Upper lobe of right lung (tissue), 1 donor: Measurements from ENCODE around the gene FGF4. TPM values are rescaled to one million over a fixed set of nuclear protein-coding genes. Genes with fewer than 3 reads are reported as not detected.
"Not testable (repeated sequence)": the region's sequence is repeated elsewhere in the genome, so short reads cannot be mapped to it uniquely, and the experiment has no call there.

Experiments
- ATAC-seq: fragments of 200-7000 bp; cut with Tn5 transposase; one replicate; pipeline ENCODE4 v1.9.1; 2020; ENCODE audit warnings: mild to moderate bottlenecking, moderate library complexity
- DNase-seq: peaks from one replicate; pipeline ENCODE4 v3.0.0-alpha.2; 2020
- H3K27ac ChIP-seq: fragments of 200-600 bp; one replicate; pipeline ENCODE4 v1.8.0; 2022
- H3K27me3 ChIP-seq: fragments of 200-600 bp; one replicate; pipeline ENCODE4 v1.8.0; 2022; ENCODE audit warnings: mild to moderate bottlenecking
- H3K36me3 ChIP-seq: fragments of 200-600 bp; one replicate; pipeline ENCODE4 v1.8.0; 2022
- H3K4me1 ChIP-seq: fragments of 200-600 bp; one replicate; pipeline ENCODE4 v1.8.0; 2022
- H3K4me3 ChIP-seq: fragments of 200-600 bp; one replicate; pipeline ENCODE4 v1.8.0; 2022; ENCODE audit warnings: mild to moderate bottlenecking
- H3K9me3 ChIP-seq: fragments of 200-600 bp; one replicate; pipeline ENCODE4 v1.8.0; 2022
- CTCF ChIP-seq: fragments of 200-600 bp; IDR thresholded peaks from one replicate; pipeline ENCODE4 v1.8.0; 2022; ENCODE audit warnings: antibody characterized with exemption
- intact Hi-C: fragments of 100-400 bp; cut with DNase I; formaldehyde crosslinking; loops from one replicate; pipeline ENCODE4 v1.11.0; 2022
- total RNA-seq: library from RNA; stranded (reverse); fragmentation: NEBNext Ultra II Directional; extraction: Animal tissue kit (Norgen Biotek cat#: 25700); gene quantifications from one replicate; pipeline ENCODE4 v1.2.1, GENCODE V29; 2021
- donor health status: DM: no; HTN: yes; CAD: no; lungs with severe emphysema.

Gene FGF4
- total RNA-seq, 1 donor from 2014 or later, result not detected

- no peaks in the 10 kb centered on the region for H3K4me1 ChIP-seq
- ATAC-seq (no peak), DNase-seq (no peak)
- intact Hi-C loops, result no loop called here
- peaks cover 52% of the 10 kb centered on the region for H3K27me3 ChIP-seq
- no peak overlapping the region for H3K4me3 ChIP-seq
- TF ChIP-seq CTCF, result no peak
- no peaks in the 10 kb centered on the region for H3K36me3 ChIP-seq
- no peaks in the 10 kb centered on the region for H3K9me3 ChIP-seq
- no peak overlapping the region for H3K27ac ChIP-seq
Measured at GRCh38 chr11:69770540-69770939, 4.6 kb downstream of the FGF4 start.

GRCh38 chr11:69765498-69765995, 9.6 kb downstream of the FGF4 start:
- Histone ChIP-seq H3K9me3 (no peaks in the 10 kb centered on the region), H3K36me3 (no peaks in the 10 kb centered on the region), H3K4me3 (no peak overlapping the region), H3K27ac (no peak overlapping the region), H3K4me1 (no peaks in the 10 kb centered on the region), H3K27me3 (peaks cover 9% of the 10 kb centered on the region)
- DNase-seq, result no peak
- intact Hi-C loops, result no loop called here
- no peak for ATAC-seq
- TF ChIP-seq CTCF, result no peak

GRCh38 chr11:69764918-69765317, 10.2 kb downstream of the FGF4 start:
- H3K36me3 ChIP-seq, ATAC-seq, intact Hi-C loops, H3K9me3 ChIP-seq, H3K27ac ChIP-seq, H3K27me3 ChIP-seq, H3K4me1 ChIP-seq, DNase-seq, H3K4me3 ChIP-seq: not testable (repeated sequence)

GRCh38 chr11:69760319-69760718, 14.8 kb downstream of the FGF4 start:
- Histone ChIP-seq H3K9me3 (no peaks in the 10 kb centered on the region), H3K36me3 (no peaks in the 10 kb centered on the region), H3K27ac (no peak overlapping the region), H3K27me3 (no peaks in the 10 kb centered on the region), H3K4me1 (no peaks in the 10 kb centered on the region), H3K4me3 (no peak overlapping the region)
- intact Hi-C loops, result no loop called here
- DNase-seq, result no peak
- no peak for TF ChIP-seq CTCF
- ATAC-seq, result no peak

GRCh38 chr11:69752890-69753289, 22.3 kb downstream of the FGF4 start:
- DNase-seq, result no peak
- Histone ChIP-seq H3K9me3 (no peaks in the 10 kb centered on the region), H3K27ac (no peak overlapping the region), H3K27me3 (no peaks in the 10 kb centered on the region), H3K4me1 (no peaks in the 10 kb centered on the region), H3K36me3 (no peaks in the 10 kb centered on the region), H3K4me3 (no peak overlapping the region)
- intact Hi-C loops, result no loop called here
- ATAC-seq, result no peak
- TF ChIP-seq CTCF, result no peak

- H3K4me3 ChIP-seq, result no peak overlapping the region
- no peaks in the 10 kb centered on the region for H3K36me3 ChIP-seq
- DNase-seq (no peak), ATAC-seq (peak; percentile 19)
- no peak overlapping the region for H3K27ac ChIP-seq
- H3K27me3 ChIP-seq, result peaks cover 6% of the 10 kb centered on the region
- TF ChIP-seq CTCF, result no peak
- no peaks in the 10 kb centered on the region for H3K4me1 ChIP-seq
- no peaks in the 10 kb centered on the region for H3K9me3 ChIP-seq
- intact Hi-C loops, result no loop called here
Measured at GRCh38 chr11:69750875-69751597, 24.1 kb downstream of the FGF4 start.
